ENCODE results near the gene SPATS2L.

- TF ChIP-seq CTCF (IDR thresholded peaks at IDR 0.05; ENCODE audit: low read depth, low read length, poor library complexity, severe bottlenecking), result no peak
- TF ChIP-seq EZH2phosphoT487 (IDR thresholded peaks at IDR 0.05; ENCODE audit: borderline replicate concordance, low read length), result no peak
Measured at GRCh38 chr2:200403814-200404213, 97.3 kb downstream of the SPATS2L start.
